ENCODE results near the gene CCSER1.

DNA sequence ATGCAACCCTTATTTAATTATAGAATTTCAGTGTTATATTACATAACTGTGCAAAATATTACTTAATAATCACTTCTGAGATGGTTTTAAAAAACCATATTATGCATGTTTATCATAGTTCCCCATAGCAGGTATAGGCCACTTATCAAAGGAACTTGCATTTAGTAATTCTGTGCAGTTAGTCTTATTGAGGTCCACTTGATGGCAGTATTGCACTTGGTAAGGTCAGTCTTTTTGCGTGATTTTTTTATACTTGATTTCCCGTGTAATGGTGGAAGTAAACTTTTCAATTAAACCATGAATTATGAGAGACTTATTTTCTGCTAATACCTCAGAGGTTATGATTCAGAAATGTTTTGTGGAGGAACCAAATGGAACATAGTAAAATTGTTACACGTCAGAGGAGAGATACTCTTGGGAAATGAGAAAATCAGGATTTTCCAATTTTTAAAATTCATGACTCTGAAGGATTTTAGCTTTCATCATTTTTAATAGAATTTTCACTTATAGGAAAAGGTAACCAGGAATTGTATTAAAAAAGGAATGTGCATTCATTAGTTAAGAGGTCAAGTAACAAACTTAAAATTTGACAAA, 230.0 kb downstream of the CCSER1 start:
- TF ChIP-seq POLR2A (IDR thresholded peaks at IDR 0.05; ENCODE audit: low read depth, low read length) (no peak), POLR2AphosphoS5 (IDR thresholded peaks at IDR 0.05; ENCODE audit: low read depth, low read length) (no peak), TAF1 (IDR thresholded peaks at IDR 0.05; ENCODE audit: borderline replicate concordance, low read depth, low read length) (no peak)
